GM08714 (cell line): ENCODE measurements around the gene SLC25A29.
A peak's percentile ranks its signal among the peaks of the same experiment; 100 is the strongest.
"Not testable (repeated sequence)": the region's sequence is repeated elsewhere in the genome, so short reads cannot be mapped to it uniquely, and the experiment has no call there.

ENCODE experiments used
- H3K4me3 ChIP-seq: fragments of 200-500 bp; sonication (Bioruptor generic); 2 replicates; pipeline ENCODE4 v1.5.1; 2014; ENCODE audit warnings: mild to moderate bottlenecking, low read length, inconsistent platforms
- ZNF274 ChIP-seq: IDR thresholded peaks from 2 replicates; pipeline ENCODE4 v1.6.1; 2012; ENCODE audit warnings: mild to moderate bottlenecking, low read depth, low read length

The SLC25A29 gene

DNA sequence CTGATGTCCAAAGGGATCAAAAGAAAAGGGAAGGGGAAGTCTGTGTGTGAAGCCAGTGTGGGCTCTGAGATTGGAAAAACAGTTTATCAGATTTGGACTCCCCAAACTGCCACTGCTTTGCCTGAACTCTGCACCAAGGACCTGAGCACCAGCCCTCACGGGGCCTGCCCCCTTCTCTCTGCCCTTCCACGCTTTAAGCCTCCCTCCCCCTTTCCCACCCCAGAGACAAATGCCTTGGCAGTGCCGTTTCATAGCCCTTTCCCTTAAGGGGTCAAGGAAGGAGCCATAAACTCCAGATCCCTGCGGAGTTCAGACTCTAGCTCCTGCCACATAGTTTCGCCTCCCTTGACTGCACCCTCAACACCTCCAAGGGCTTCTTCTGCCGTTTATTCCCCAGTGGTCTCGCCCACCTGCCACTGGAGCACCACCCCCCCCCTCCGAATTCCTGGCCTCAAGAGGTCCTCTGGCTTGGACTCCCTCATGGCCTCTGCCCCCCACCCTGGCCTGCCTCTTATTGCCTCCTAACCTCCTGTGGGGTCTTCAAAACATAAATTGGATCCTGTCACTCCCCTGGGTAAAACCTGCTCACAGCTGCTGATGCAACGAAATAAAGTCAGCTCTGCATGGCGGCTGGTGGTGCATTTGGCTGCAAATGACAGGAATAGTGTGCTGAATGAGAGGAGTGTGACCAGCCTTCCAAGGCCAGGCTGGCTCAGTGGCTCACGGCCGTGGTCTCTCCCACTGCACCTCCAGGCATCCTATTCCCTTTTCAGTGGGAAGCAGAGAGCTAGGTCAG is 18.8 kb downstream of the SLC25A29 start:
- no peak for TF ChIP-seq ZNF274
- H3K4me3 ChIP-seq: no peak overlapping the region

DNA sequence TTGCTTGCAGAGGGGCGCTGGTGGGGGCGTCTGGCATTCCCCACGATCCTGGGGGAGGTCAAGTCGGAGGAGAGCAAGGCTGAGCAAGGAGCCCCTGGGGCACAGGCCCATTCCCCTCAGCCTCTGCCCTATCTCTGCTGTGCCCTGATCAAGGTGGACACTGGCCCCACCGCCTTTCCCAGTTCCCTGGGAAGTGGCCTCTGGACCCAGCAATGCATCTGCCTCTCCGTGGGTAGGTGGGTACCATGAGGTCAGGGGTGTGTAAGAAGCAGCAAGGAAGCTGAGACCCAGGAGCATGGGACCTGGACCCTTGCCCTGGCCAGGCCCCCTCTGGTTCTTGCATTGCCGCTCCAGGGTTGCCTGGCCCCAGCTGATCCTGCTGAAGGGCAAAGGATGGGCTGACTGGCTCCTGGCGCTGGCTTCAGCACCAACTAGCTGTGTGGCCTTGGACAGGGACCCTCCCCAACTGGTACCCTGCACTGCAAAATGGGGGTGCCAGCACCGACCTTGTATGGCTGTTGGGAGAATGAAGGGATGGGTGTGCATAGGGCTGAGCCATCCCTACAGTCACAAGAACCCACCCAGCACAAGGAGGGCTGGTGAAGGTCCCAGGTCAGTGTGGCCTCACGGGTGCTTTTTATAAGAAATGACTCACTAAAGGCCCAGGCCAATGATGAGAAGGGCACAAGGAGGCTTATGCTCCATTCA is 19.6 kb downstream of the SLC25A29 start:
- TF ChIP-seq ZNF274: no peak
- H3K4me3 ChIP-seq: no peak overlapping the region

DNA sequence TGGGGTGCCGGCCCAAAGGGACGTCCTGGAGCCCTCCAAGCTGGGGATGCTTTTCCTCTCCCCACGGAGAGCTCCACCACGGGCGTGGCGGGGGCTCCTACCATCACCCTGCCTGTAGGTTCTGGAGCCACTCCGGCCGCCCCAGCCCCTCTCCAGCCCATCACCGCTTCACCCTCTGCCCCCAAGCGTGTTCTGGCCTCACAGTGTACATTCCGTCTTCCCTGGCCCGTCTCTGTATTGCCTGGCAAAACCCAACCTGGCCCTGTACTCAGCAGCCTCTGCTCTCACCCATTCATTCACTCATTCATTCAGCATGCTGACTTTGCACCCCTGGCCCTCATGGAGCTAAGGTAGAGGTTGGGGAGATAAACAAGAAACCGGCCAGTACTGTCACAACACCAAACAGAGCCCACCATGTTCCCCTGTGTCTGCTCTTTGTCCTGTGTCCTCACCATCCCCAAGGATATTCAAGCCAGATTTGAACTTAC is 20.3 kb downstream of the SLC25A29 start:
- peak overlapping the region; percentile 79; the same call in 1 of the 2 replicates for H3K4me3 ChIP-seq
- no peak for TF ChIP-seq ZNF274

DNA sequence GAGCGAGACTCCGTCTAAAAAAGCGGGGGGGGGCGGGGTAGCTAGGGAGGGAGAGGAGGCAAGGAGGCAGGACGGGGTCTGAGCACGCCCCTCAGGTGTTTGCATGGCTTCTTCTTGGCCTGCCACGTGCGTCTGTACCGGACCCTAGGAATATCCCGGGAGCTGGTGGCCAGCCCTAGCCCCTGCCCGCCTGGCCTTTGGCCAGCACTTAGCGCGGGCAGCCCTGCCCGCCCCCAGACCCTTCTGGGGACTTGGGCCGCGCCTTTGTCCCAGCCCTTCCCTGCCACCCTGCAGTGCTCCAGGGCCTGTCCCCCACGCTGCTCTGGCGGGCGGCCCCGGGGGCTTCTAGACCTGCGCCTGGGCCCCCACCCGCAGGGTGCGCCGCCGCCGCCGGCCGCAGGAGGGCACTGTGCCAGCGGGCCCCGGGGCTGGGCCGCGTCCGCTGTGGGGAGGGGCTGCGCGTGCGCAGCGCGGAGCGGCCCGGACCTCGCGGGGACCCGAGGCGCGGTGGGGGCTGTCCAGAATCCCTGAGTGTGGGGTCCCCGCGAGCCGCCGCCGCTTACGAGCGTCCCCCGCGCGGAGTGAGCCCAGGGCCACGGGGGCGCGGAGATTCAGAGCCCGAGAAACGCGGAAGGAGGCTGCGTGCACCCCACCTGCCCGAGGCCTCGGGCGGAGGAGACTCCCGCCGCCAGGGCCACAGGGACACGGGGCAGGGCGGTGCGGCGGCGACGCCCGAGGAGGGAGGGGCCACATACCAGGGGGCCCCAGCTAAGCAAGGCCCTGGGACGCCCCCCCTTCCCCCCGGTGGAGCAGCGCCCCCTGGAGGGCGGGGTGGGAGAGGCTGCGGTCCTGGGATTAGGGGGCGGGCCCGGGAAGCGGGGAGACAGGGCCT is 21.0 kb downstream of the SLC25A29 start:
- peak overlapping the region; percentile 79 for H3K4me3 ChIP-seq
- no peak for TF ChIP-seq ZNF274

DNA sequence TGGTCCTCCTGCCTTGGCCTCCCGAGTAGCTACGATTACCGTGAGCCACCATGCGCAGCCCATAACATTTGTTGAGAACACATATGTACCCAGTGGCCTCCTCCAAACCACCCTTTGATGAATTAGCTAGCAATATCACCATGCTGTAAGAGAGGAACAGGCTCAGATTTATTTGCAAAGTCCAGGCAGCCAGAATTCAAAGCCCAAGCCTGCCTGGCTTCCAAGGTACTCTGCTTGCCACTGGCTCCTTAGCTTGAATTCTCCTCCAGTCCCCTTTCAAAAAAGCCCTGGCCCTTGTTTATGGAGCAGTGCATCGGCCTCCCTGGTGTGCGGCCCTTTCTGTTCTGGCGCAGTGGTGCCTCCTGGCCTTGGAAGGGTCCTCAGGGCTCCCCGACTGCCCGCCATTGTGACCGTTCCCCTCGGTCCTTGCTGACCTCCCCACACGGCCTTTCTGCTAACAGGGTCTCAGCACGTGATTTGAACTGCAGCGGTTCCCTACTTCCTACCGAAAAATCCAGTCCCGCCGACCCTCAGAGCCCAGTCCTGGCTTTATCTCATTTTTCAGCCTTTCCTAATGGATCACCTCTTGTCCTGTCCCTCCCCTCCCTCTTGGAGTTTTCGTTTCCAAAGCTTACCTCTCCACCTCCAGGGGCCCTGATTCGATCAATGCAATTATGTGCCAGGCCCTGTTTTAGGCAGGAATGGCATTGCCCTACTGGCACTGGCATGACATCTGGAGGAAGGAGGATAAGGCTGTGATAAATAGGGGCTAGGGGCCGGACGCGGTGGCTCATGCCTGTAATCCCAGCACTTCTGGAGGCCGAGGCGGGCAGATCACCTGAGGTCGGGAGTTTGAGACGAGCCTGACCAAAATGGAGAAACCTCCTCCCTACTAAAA is 22.0 kb downstream of the SLC25A29 start:
- TF ChIP-seq ZNF274: no peak
- H3K4me3 ChIP-seq: no peak overlapping the region

DNA sequence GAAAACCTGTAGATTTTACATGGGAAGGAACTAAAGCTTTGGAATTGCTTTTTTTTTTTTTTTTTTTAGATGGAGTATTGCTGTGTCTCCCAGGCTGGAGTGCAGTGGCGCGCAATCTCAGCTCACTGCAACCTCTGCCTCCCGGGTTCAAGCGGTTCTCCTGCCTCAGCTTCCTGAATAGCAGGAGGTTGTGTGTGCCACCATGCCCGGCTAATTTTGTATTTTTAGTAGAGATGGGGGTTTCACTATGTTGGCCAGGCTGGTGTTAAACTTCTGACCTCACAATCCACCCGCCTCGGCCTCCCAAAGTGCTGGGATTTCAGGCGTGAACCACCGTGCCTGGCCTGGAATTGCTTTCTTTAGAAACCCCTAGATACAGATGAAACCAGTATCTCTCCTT is 22.8 kb downstream of the SLC25A29 start:
- H3K4me3 ChIP-seq: not testable (repeated sequence)

DNA sequence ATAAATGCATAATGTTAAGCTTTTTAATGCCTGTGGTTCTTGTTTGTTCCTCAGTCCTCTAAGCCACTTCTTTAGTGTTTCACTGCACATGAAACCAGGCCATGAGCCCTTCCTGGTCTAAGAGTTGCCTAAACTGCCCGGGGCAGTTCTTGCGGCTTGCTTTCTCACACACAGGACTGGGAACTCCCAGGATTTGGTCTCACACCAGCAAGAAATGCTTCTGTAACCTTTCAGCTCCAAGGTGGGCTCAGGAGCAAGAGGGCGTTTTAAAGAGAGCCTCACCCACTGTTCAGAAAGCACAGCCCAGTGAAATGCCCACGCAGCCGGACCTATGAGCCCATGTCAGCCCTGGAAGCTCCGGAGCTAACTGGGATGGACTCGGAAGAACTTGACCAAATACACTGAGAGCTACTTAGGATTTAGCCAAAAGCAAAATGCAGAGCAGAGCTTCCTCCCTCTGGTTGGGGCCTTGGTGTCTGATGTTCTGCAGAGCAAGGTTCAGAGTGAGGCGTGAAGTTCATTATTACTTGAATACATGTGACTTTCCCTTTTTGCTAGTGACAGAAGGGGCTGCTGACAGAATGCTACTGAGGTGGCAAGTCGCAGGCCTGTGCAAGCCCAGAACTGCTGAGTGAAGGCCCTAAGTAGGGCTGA is 23.4 kb downstream of the SLC25A29 start:
- TF ChIP-seq ZNF274: no peak
- H3K4me3 ChIP-seq: no peak overlapping the region

DNA sequence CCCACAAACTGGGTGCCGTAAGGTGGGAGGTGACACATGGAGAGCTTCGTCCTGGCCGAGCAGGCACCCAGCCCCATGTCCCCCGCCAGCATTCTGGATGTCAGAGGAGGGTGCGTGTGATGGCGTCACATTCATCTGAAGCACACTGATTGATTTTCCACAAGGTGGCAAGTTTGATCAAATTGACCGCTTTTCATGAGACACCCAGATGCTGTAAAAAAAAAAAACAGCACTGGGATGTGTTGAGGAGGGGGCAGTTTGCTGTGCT is 24.2 kb downstream of the SLC25A29 start:
- no peak for TF ChIP-seq ZNF274
- no peak overlapping the region for H3K4me3 ChIP-seq

DNA sequence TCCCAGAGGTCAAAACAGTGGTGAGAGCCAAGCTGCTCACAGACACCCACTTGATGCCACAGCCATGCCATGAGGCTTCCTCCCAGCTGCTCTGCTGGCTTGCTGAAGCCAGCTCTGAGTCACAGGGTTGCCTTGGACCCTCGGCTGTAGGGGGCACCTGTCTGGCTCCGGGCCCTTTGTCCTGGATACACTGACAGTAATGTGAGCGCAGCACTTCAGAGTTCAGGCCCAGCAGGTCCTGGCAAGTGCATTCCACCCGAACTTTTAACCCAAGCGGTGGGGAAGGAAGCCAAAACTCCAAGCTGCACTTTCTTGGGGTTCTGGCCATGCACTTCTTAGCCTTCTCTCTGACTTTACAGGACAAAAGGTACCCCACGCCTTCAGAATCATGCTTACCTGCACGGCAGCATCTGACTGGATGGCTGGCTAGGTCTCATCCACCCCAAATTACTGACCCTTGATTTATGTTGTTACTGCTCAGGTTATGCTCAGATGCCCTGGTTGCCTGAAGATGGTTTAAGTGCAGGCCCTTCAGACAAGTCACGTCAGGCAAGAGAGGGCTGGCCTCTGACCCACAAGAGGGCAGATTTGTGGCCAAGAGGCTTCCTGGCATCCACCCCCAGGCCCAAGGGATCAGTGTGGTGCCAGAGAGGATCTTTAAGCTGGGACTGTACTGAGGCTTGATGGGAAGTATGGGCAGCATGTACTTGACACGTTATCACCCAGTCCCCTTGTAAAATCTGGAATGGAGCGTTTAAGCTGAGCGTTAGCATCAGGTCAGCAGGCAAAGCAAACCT is 24.8 kb downstream of the SLC25A29 start:
- H3K4me3 ChIP-seq: no peak overlapping the region
- TF ChIP-seq ZNF274: no peak

DNA sequence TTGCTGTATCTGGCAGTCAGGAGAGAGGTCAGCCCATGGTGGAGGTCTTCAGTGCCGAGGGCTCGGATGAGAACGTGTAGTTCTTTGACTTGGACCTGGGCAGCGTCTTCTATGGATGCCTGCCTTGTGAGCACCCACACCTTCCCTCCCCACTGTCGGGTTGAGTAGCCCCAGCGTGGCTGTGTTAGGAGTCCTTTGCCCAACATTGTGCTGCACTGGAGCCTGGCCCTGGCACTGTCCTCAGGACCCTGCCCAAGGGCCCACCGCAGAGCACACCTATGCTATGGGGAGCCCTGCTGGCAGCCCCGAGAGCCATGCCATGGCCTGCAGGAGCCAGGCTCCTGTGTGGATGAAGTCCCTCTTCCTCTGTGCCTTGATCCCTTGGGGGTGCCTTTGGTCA is 26.7 kb downstream of the SLC25A29 start:
- TF ChIP-seq ZNF274: no peak
- no peak overlapping the region for H3K4me3 ChIP-seq

DNA sequence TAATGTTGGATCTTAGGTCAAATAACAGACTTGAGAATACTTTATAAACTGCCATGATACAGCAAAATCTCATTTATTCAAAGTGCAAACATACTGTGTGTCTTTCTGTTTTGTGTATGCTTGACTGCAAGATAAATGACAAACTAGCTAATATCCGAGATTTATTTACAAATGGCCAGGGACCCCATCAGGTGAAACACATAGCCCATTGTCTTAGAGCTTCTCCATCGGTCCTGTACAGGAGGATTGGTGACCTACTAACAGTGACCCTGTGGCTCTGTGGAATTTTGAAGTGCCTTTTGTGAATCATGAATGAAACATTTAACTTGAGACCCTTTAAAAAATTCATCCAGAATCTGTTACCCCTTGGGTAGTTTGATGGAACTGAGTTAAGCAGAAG is 27.1 kb downstream of the SLC25A29 start:
- H3K4me3 ChIP-seq: no peak overlapping the region
- TF ChIP-seq ZNF274: no peak

DNA sequence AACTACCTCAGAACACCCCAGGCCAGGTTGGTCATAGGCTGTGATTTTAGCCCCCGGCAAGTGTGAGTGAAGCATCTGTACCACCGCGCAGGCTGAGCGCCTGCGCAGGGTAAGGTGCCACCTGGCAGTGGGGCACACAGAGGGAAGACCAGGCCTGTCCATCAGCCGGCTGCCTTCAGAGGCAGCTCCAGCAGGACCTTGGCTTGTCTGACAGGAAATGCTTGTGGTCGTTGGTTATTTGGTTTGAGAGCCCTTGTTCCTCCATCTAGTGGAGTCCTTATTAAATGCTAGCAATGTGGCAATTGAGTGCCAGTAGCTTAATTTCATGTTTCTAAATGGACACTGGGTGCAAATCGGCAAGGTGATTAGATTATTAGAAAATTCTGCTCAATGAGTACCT is 27.5 kb downstream of the SLC25A29 start:
- TF ChIP-seq ZNF274: no peak
- no peak overlapping the region for H3K4me3 ChIP-seq
